ENCODE data around the gene GPRC5A.

The GPRC5A gene

GRCh38 chr12:12917517-12917916 lies 26.2 kb downstream of the GPRC5A start:
- peaks cover 11% of the 10 kb centered on the region for H3K4me1 Mint-ChIP-seq
- H3K4me3 Mint-ChIP-seq: no peak overlapping the region

GRCh38 chr12:12918781-12919389 lies 27.5 kb downstream of the GPRC5A start:
- no peak overlapping the region for H3K4me3 Mint-ChIP-seq
- peaks cover 2% of the 10 kb centered on the region for H3K27me3 Mint-ChIP-seq
- H3K27ac Mint-ChIP-seq: no peak overlapping the region
- no peaks in the 10 kb centered on the region for H3K9me3 Mint-ChIP-seq
- H3K4me1 Mint-ChIP-seq: peaks cover 11% of the 10 kb centered on the region
- H3K36me3 Mint-ChIP-seq: no peaks in the 10 kb centered on the region

More at GRCh38 chr12:12917517-12917916, 26.2 kb downstream of the GPRC5A start:
- Mint-ChIP-seq H3K27me3 (peaks cover 2% of the 10 kb centered on the region), H3K36me3 (no peaks in the 10 kb centered on the region), H3K27ac (no peak overlapping the region), H3K9me3 (no peaks in the 10 kb centered on the region)

- Mint-ChIP-seq H3K27ac (no peak overlapping the region), H3K4me3 (no peak overlapping the region), H3K27me3 (peaks cover 2% of the 10 kb centered on the region), H3K4me1 (peaks cover 11% of the 10 kb centered on the region), H3K9me3 (no peaks in the 10 kb centered on the region), H3K36me3 (no peaks in the 10 kb centered on the region)
Observed at GRCh38 chr12:12919666-12920435, 28.5 kb downstream of the GPRC5A start.

GRCh38 chr12:12922191-12922616 lies 30.8 kb downstream of the GPRC5A start:
- H3K27me3 Mint-ChIP-seq: no peaks in the 10 kb centered on the region
- H3K27ac Mint-ChIP-seq: no peak overlapping the region
- H3K36me3 Mint-ChIP-seq: no peaks in the 10 kb centered on the region
- no peaks in the 10 kb centered on the region for H3K9me3 Mint-ChIP-seq
- no peaks in the 10 kb centered on the region for H3K4me1 Mint-ChIP-seq
- H3K4me3 Mint-ChIP-seq: no peak overlapping the region

GRCh38 chr12:12922978-12923377 lies 31.6 kb downstream of the GPRC5A start:
- H3K27ac Mint-ChIP-seq: no peak overlapping the region
- H3K9me3 Mint-ChIP-seq: no peaks in the 10 kb centered on the region
- no peaks in the 10 kb centered on the region for H3K4me1 Mint-ChIP-seq
- no peak overlapping the region for H3K4me3 Mint-ChIP-seq
- H3K27me3 Mint-ChIP-seq: no peaks in the 10 kb centered on the region
- no peaks in the 10 kb centered on the region for H3K36me3 Mint-ChIP-seq

GRCh38 chr12:12924169-12924568 lies 32.8 kb downstream of the GPRC5A start:
- no peaks in the 10 kb centered on the region for H3K4me1 Mint-ChIP-seq

GRCh38 chr12:12925388-12925787 lies 34.0 kb downstream of the GPRC5A start:
- Mint-ChIP-seq H3K9me3 (no peaks in the 10 kb centered on the region), H3K27me3 (no peaks in the 10 kb centered on the region)

More at GRCh38 chr12:12924169-12924568, 32.8 kb downstream of the GPRC5A start:
- no peaks in the 10 kb centered on the region for H3K9me3 Mint-ChIP-seq
- H3K36me3 Mint-ChIP-seq: no peaks in the 10 kb centered on the region
- no peak overlapping the region for H3K27ac Mint-ChIP-seq
- H3K27me3 Mint-ChIP-seq: no peaks in the 10 kb centered on the region
- no peak overlapping the region for H3K4me3 Mint-ChIP-seq

GRCh38 chr12:12926571-12927071 lies 35.3 kb downstream of the GPRC5A start:
- H3K27ac Mint-ChIP-seq: no peak overlapping the region
- H3K4me3 Mint-ChIP-seq: no peak overlapping the region
- no peaks in the 10 kb centered on the region for H3K27me3 Mint-ChIP-seq
- H3K9me3 Mint-ChIP-seq: no peaks in the 10 kb centered on the region
- no peaks in the 10 kb centered on the region for H3K4me1 Mint-ChIP-seq
- H3K36me3 Mint-ChIP-seq: no peaks in the 10 kb centered on the region

More at GRCh38 chr12:12925388-12925787, 34.0 kb downstream of the GPRC5A start:
- Mint-ChIP-seq H3K36me3 (no peaks in the 10 kb centered on the region), H3K4me3 (no peak overlapping the region), H3K4me1 (no peaks in the 10 kb centered on the region), H3K27ac (no peak overlapping the region)

GRCh38 chr12:12927211-12928079 lies 36.1 kb downstream of the GPRC5A start:
- Mint-ChIP-seq H3K4me1 (no peaks in the 10 kb centered on the region), H3K4me3 (peak overlapping the region; percentile 71), H3K9me3 (no peaks in the 10 kb centered on the region), H3K27me3 (no peaks in the 10 kb centered on the region), H3K27ac (peak overlapping the region; percentile 17), H3K36me3 (no peaks in the 10 kb centered on the region)

- no peak overlapping the region for H3K4me3 Mint-ChIP-seq
- no peaks in the 10 kb centered on the region for H3K27me3 Mint-ChIP-seq
- H3K4me1 Mint-ChIP-seq: no peaks in the 10 kb centered on the region
- no peaks in the 10 kb centered on the region for H3K9me3 Mint-ChIP-seq
- no peak overlapping the region for H3K27ac Mint-ChIP-seq
- H3K36me3 Mint-ChIP-seq: no peaks in the 10 kb centered on the region
Observed at GRCh38 chr12:12929696-12930095, 38.3 kb downstream of the GPRC5A start.

- Mint-ChIP-seq H3K9me3 (no peaks in the 10 kb centered on the region), H3K27ac (no peak overlapping the region), H3K27me3 (no peaks in the 10 kb centered on the region), H3K36me3 (no peaks in the 10 kb centered on the region), H3K4me3 (no peak overlapping the region), H3K4me1 (no peaks in the 10 kb centered on the region)
Observed at GRCh38 chr12:12930633-12931219, 39.4 kb downstream of the GPRC5A start.

GRCh38 chr12:12933742-12934141 lies 42.4 kb downstream of the GPRC5A start:
- no peak overlapping the region for H3K4me3 Mint-ChIP-seq
- H3K9me3 Mint-ChIP-seq: no peaks in the 10 kb centered on the region
- H3K27me3 Mint-ChIP-seq: no peaks in the 10 kb centered on the region
- H3K36me3 Mint-ChIP-seq: no peaks in the 10 kb centered on the region
- H3K27ac Mint-ChIP-seq: no peak overlapping the region
- no peaks in the 10 kb centered on the region for H3K4me1 Mint-ChIP-seq

- Mint-ChIP-seq H3K36me3 (no peaks in the 10 kb centered on the region), H3K4me3 (no peak overlapping the region), H3K27ac (no peak overlapping the region), H3K4me1 (no peaks in the 10 kb centered on the region), H3K9me3 (no peaks in the 10 kb centered on the region), H3K27me3 (no peaks in the 10 kb centered on the region)
Observed at GRCh38 chr12:12934556-12934955, 43.2 kb downstream of the GPRC5A start.

GRCh38 chr12:12936983-12937491 lies 45.7 kb downstream of the GPRC5A start:
- no peak overlapping the region for H3K27ac Mint-ChIP-seq
- no peaks in the 10 kb centered on the region for H3K9me3 Mint-ChIP-seq
- H3K4me1 Mint-ChIP-seq: no peaks in the 10 kb centered on the region
- H3K36me3 Mint-ChIP-seq: no peaks in the 10 kb centered on the region
- H3K4me3 Mint-ChIP-seq: no peak overlapping the region
- H3K27me3 Mint-ChIP-seq: no peaks in the 10 kb centered on the region

- Mint-ChIP-seq H3K4me1 (no peaks in the 10 kb centered on the region), H3K27me3 (no peaks in the 10 kb centered on the region), H3K36me3 (no peaks in the 10 kb centered on the region), H3K9me3 (no peaks in the 10 kb centered on the region), H3K4me3 (no peak overlapping the region), H3K27ac (no peak overlapping the region)
Observed at GRCh38 chr12:12938541-12938940, 47.2 kb downstream of the GPRC5A start.
